A673 (cell line): ENCODE data around the gene FASTKD3.

ENCODE experiments used
- EZH2 ChIP-seq: fragments of 200-600 bp; sonication (generic); IDR thresholded peaks from 2 replicates; pipeline ENCODE4 v1.6.1; 2017; ENCODE audit warnings: borderline replicate concordance, low read depth, mild to moderate bottlenecking, mixed read lengths, antibody characterized with exemption, low read length; ENCODE audit not compliant: poor library complexity, severe bottlenecking
- TF ChIP-seq, protein P1 (sequence below): fragments of 300-800, 200-600 bp; sonication (generic); conservative IDR thresholded peaks from 2 replicates; pipeline ENCODE4 v1.5.1; 2017; ENCODE audit warnings: low read depth, mild to moderate bottlenecking, antibody characterized with exemption, low read length, moderate library complexity, mixed read lengths

DNA sequence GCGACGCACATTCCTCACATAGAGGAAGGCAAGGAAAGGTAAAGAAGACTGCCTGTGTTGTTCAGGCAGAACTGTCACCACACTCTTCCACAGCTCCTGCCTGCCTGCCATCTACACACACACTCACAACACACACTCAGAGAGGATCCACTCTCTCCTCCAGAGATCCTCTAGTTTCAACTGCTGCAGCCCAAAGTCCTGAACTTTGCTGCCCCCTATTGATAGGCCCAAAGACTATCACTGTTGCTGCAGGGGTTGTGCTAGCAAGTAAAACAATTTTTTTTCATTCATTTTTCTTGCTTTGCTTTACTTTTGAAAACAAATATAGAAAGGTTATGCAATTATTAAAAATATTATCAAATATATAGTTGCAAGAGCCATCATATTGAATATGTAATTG is 12.0 kb downstream of the FASTKD3 start:
- TF ChIP-seq, protein P1, sequence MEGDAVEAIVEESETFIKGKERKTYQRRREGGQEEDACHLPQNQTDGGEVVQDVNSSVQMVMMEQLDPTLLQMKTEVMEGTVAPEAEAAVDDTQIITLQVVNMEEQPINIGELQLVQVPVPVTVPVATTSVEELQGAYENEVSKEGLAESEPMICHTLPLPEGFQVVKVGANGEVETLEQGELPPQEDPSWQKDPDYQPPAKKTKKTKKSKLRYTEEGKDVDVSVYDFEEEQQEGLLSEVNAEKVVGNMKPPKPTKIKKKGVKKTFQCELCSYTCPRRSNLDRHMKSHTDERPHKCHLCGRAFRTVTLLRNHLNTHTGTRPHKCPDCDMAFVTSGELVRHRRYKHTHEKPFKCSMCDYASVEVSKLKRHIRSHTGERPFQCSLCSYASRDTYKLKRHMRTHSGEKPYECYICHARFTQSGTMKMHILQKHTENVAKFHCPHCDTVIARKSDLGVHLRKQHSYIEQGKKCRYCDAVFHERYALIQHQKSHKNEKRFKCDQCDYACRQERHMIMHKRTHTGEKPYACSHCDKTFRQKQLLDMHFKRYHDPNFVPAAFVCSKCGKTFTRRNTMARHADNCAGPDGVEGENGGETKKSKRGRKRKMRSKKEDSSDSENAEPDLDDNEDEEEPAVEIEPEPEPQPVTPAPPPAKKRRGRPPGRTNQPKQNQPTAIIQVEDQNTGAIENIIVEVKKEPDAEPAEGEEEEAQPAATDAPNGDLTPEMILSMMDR = peak; percentile 85
- no peak for TF ChIP-seq EZH2
